ENCODE data around the gene KLK11.

Gene KLK11

GRCh38 chr19:51023946-51024345 lies 2.5 kb downstream of the KLK11 start:
- no peak for DNase-seq (ENCODE audit: low spot score)
- H3K27ac ChIP-seq = no peak overlapping the region

GRCh38 chr19:51022526-51022925 lies 3.9 kb downstream of the KLK11 start:
- Histone ChIP-seq H3K27ac (no peak overlapping the region), H3K4me3 (no peak overlapping the region)
- DNase-seq (ENCODE audit: low spot score) = no peak
- no peak for TF ChIP-seq CTCF (IDR thresholded peaks at IDR 0.05)

More at GRCh38 chr19:51023946-51024345, 2.5 kb downstream of the KLK11 start:
- no peak overlapping the region for H3K4me3 ChIP-seq
- TF ChIP-seq CTCF (IDR thresholded peaks at IDR 0.05) = no peak

- DNase-seq (ENCODE audit: low spot score) = no peak
- no peak for TF ChIP-seq CTCF (IDR thresholded peaks at IDR 0.05)
- H3K27ac ChIP-seq = no peak overlapping the region
- H3K4me3 ChIP-seq = no peak overlapping the region
These were observed 5.3 kb downstream of the KLK11 start for GRCh38 chr19:51020988-51021651.

- no peak for TF ChIP-seq CTCF (IDR thresholded peaks at IDR 0.05)
- DNase-seq (ENCODE audit: low spot score) = no peak
- no peak within 1 kb of the TSS for H3K27ac ChIP-seq
- H3K4me3 ChIP-seq = peak within 1 kb of the TSS; percentile 66
These were observed 6.9 kb downstream of the KLK11 start, which contains the start of gene KLK10 for GRCh38 chr19:51019544-51019925. KLK10 (minus strand) TSS chr19:51019709; CDS start chr19:51019130, 579 bp downstream.

- H3K4me3 ChIP-seq = peak overlapping the region; percentile 66
These were observed 7.5 kb downstream of the KLK11 start for GRCh38 chr19:51018745-51019543.

GRCh38 chr19:51016798-51017683 lies 9.4 kb downstream of the KLK11 start:
- Histone ChIP-seq H3K4me3 (peak overlapping the region; percentile 53), H3K27ac (no peak overlapping the region)
- no peak for TF ChIP-seq CTCF (IDR thresholded peaks at IDR 0.05)
- no peak for DNase-seq (ENCODE audit: low spot score)

More at GRCh38 chr19:51018745-51019543, 7.5 kb downstream of the KLK11 start:
- H3K27ac ChIP-seq = no peak overlapping the region
- TF ChIP-seq CTCF (IDR thresholded peaks at IDR 0.05) = no peak
- no peak for DNase-seq (ENCODE audit: low spot score)

All from coronary artery (tissue), 2 donors.